Loucy (cell line): Measurements from ENCODE around the gene JPH2.

Source experiments
- H2AFZ ChIP-seq: fragments of 200-600 bp; sonication (generic); 2 replicates; pipeline ENCODE4 v1.6.0; 2016; ENCODE audit warnings: antibody characterized with exemption, mild to moderate bottlenecking, low read length, moderate library complexity
- H3F3A ChIP-seq: fragments of 200-600 bp; 2 replicates; pipeline ENCODE4 v1.6.0; 2016; ENCODE audit warnings: antibody characterized with exemption, low read depth, mild to moderate bottlenecking
- H3K27me3 ChIP-seq: fragments of 200-600 bp; sonication (generic); 2 replicates; pipeline ENCODE4 v1.6.1; 2014; ENCODE audit warnings: low read length, mild to moderate bottlenecking; ENCODE audit not compliant: insufficient read depth, poor library complexity, severe bottlenecking
- H3K36me3 ChIP-seq: fragments of 200-600 bp; sonication (generic); 2 replicates; pipeline ENCODE4 v1.6.1; 2016; ENCODE audit warnings: low read length; ENCODE audit not compliant: insufficient read depth
- H3K4me1 ChIP-seq: fragments of 200-600 bp; sonication (generic); 2 replicates; pipeline ENCODE4 v1.5.1; 2014; ENCODE audit warnings: low read length, mild to moderate bottlenecking; ENCODE audit not compliant: insufficient read depth, poor library complexity, severe bottlenecking
- H3K4me2 ChIP-seq: fragments of 200-600 bp; sonication (generic); 2 replicates; pipeline ENCODE4 v1.6.0; 2014; ENCODE audit warnings: antibody characterized with exemption, low read length, low read depth, mild to moderate bottlenecking; ENCODE audit not compliant: poor library complexity, severe bottlenecking
- H3K4me3 ChIP-seq: fragments of 200-600 bp; sonication (generic); 2 replicates; pipeline ENCODE4 v1.5.1; 2014; ENCODE audit warnings: low read length, mild to moderate bottlenecking, mixed read lengths; ENCODE audit not compliant: poor library complexity, severe bottlenecking
- H3K79me2 ChIP-seq: fragments of 200-600 bp; sonication (generic); 2 replicates; pipeline ENCODE4 v1.6.1; 2014; ENCODE audit warnings: low read length; ENCODE audit not compliant: insufficient read depth
- H3K9ac ChIP-seq: fragments of 200-600 bp; sonication (generic); 2 replicates; pipeline ENCODE4 v1.6.0; 2014; ENCODE audit warnings: mild to moderate bottlenecking, low read depth, low read length, moderate library complexity; ENCODE audit not compliant: poor library complexity, severe bottlenecking
- H3K9me2 ChIP-seq: fragments of 200-600 bp; sonication (generic); replicated peaks from 2 replicates; pipeline ENCODE4 v1.6.1; 2016; ENCODE audit warnings: low read depth, low read length, mixed read lengths
- H3K9me3 ChIP-seq: fragments of 200-600 bp; sonication (generic); 2 replicates; pipeline ENCODE4 v1.6.1; 2014; ENCODE audit warnings: mild to moderate bottlenecking, antibody characterized with exemption, low read length, low read depth; ENCODE audit not compliant: insufficient read depth
- H4K20me1 ChIP-seq: fragments of 200-600 bp; sonication (generic); 2 replicates; pipeline ENCODE4 v1.6.0; 2014; ENCODE audit warnings: antibody characterized with exemption, low read length, mild to moderate bottlenecking; ENCODE audit not compliant: insufficient read depth, poor library complexity, severe bottlenecking
- CTCF ChIP-seq: fragments of 200-600 bp; sonication (generic); conservative IDR thresholded peaks from 2 replicates; pipeline ENCODE4 v1.5.1; 2014; ENCODE audit warnings: mild to moderate bottlenecking, antibody characterized with exemption, low read length
- EZH2phosphoT487 ChIP-seq: fragments of 200-600 bp; IDR thresholded peaks from 2 replicates; pipeline ENCODE4 v1.6.1; 2018; ENCODE audit warnings: antibody characterized with exemption, mild to moderate bottlenecking, moderate library complexity, borderline replicate concordance

JPH2 gene

GRCh38 chr20:44212792-44213191 lies 25.8 kb upstream of the JPH2 start:
- peaks cover 35% of the 10 kb centered on the region for H3K79me2 ChIP-seq
- no peak overlapping the region for H3K4me2 ChIP-seq
- no peaks in the 10 kb centered on the region for H3K27me3 ChIP-seq
- peaks cover 26% of the 10 kb centered on the region for H4K20me1 ChIP-seq
- H2AFZ ChIP-seq, result no peak overlapping the region
- no peaks in the 10 kb centered on the region for H3K9me3 ChIP-seq
- no peak overlapping the region for H3K4me3 ChIP-seq
- H3F3A ChIP-seq, result peaks cover 3% of the 10 kb centered on the region; the same call in 1 of the 2 replicates
- H3K4me1 ChIP-seq, result peaks cover 44% of the 10 kb centered on the region
- no peaks in the 10 kb centered on the region for H3K9me2 ChIP-seq
- no peak overlapping the region for H3K9ac ChIP-seq
- no peak for TF ChIP-seq EZH2phosphoT487
- TF ChIP-seq CTCF, result no peak
- H3K36me3 ChIP-seq, result no peaks in the 10 kb centered on the region

- H3K27me3 ChIP-seq, result no peaks in the 10 kb centered on the region
- no peak for TF ChIP-seq CTCF
- peak overlapping the region; percentile 84 for H3K9ac ChIP-seq
- H4K20me1 ChIP-seq, result peaks cover 40% of the 10 kb centered on the region
- H2AFZ ChIP-seq, result peak overlapping the region; percentile 93
- H3K9me2 ChIP-seq, result no peaks in the 10 kb centered on the region
- peak overlapping the region; percentile 91 for H3K4me2 ChIP-seq
- H3K36me3 ChIP-seq, result peaks cover 2% of the 10 kb centered on the region; the same call in 1 of the 2 replicates
- H3K79me2 ChIP-seq, result peaks cover 48% of the 10 kb centered on the region
- no peaks in the 10 kb centered on the region for H3K9me3 ChIP-seq
- H3K4me1 ChIP-seq, result peaks cover 42% of the 10 kb centered on the region
- H3F3A ChIP-seq, result no peaks in the 10 kb centered on the region
- H3K4me3 ChIP-seq, result peak overlapping the region; percentile 98
These were observed 24.4 kb upstream of the JPH2 start for GRCh38 chr20:44211177-44212039.

- Histone ChIP-seq H3K4me1 (peaks cover 47% of the 10 kb centered on the region), H4K20me1 (peaks cover 45% of the 10 kb centered on the region), H3K36me3 (peaks cover 8% of the 10 kb centered on the region; the same call in 1 of the 2 replicates), H3F3A (no peaks in the 10 kb centered on the region), H3K79me2 (peaks cover 55% of the 10 kb centered on the region), H3K9ac (peak within 1 kb of the TSS; percentile 92), H3K9me2 (no peaks in the 10 kb centered on the region), H3K9me3 (no peaks in the 10 kb centered on the region), H3K4me2 (peak within 1 kb of the TSS; percentile 99), H3K4me3 (peak within 1 kb of the TSS; percentile 98), H2AFZ (peak within 1 kb of the TSS; percentile 93), H3K27me3 (no peaks in the 10 kb centered on the region)
- TF ChIP-seq CTCF (no peak), EZH2phosphoT487 (no peak)
These were observed 23.6 kb upstream of the JPH2 start, which contains the start of gene OSER1 for GRCh38 chr20:44210406-44211176. Gene OSER1 (minus strand): TSS chr20:44210771. CDS start chr20:44206957, 3,814 bp downstream.
